Uterus (tissue), 4 donors: Measurements from ENCODE around the gene ADSS1. TPM values are rescaled to one million over a fixed set of nuclear protein-coding genes. Genes with fewer than 3 reads are reported as not detected.

Experiments used
- DNase-seq, 2 donors: peaks; one replicate each; pipeline ENCODE4 v3.0.0-alpha.2; 2019 to 2020
- H3K27ac ChIP-seq, 2 donors: fragments of 200-600 bp; sonication (generic); 1 replicate in 1 of 2; 2 replicates in 1 of 2; pipeline ENCODE4 v1.5.1; 2016 to 2018
- H3K27me3 ChIP-seq, 2 donors: fragments of 200-600 bp; sonication (generic); one replicate each; pipeline ENCODE4 v1.5.1; 2018 to 2019; ENCODE audit warnings: control low read depth in 1 of 2
- H3K36me3 ChIP-seq, 2 donors: fragments of 200-600 bp; sonication (generic); one replicate each; pipeline ENCODE4 v1.5.1; 2019; ENCODE audit warnings: control low read depth in 1 of 2
- H3K4me1 ChIP-seq, 2 donors: fragments of 200-600 bp; sonication (generic); one replicate each; pipeline ENCODE4 v1.5.1; 2018 to 2019; ENCODE audit warnings: control low read depth in 1 of 2
- H3K4me3 ChIP-seq, 2 donors: fragments of 200-600 bp; sonication (generic); 1 replicate in 1 of 2; 2 replicates in 1 of 2; pipeline ENCODE4 v1.5.1; 2018 to 2019; ENCODE audit warnings: mild to moderate bottlenecking in 1 of 2
- H3K9me3 ChIP-seq, 2 donors: fragments of 200-600 bp; sonication (generic); one replicate each; pipeline ENCODE4 v1.5.1; 2019; ENCODE audit warnings: control low read depth in 1 of 2
- CTCF ChIP-seq, 4 experiments: fragments of 200-600 bp in 2 of 4; fragments of 450-650 bp in 2 of 4; sonication (generic) in 2 of 4; IDR thresholded peaks; one replicate each; pipeline ENCODE4 v1.5.1; 2016 to 2019; ENCODE audit warnings: antibody characterized with exemption in 4 of 4, mild to moderate bottlenecking in 2 of 4, moderate library complexity in 1 of 4
- POLR2A ChIP-seq, 2 donors: fragments of 450-650 bp; IDR thresholded peaks; one replicate each; pipeline ENCODE4 v1.6.1; 2016; ENCODE audit warnings: antibody characterized with exemption in 2 of 2, mild to moderate bottlenecking in 1 of 2, moderate library complexity in 1 of 2
- intact Hi-C: fragments of 100-400 bp; cut with DNase I; formaldehyde crosslinking; loops from one replicate; pipeline ENCODE4 v1.15.1; 2023; ENCODE audit warnings: low total_unique reads
- total RNA-seq, 4 donors: library from RNA; depleted of rRNA in 3 of 4; stranded (reverse); fragments of >200 nt in 3 of 4; gene quantifications; one replicate each; pipeline versions ENCODE4 v1.1.0 to v1.2.4, GENCODE V29; 2014 to 2023
- donor health status: DM: yes; HTN: yes; CAD: no.

ADSS1 gene
- total RNA-seq, 4 donors from 2014 or later, result 7.0 to 11.7 TPM; not detected in 2

- Histone ChIP-seq H3K9me3 (no peaks in the 10 kb centered on the region), H3K4me3 (no peak overlapping the region), H3K36me3 (no peaks in the 10 kb centered on the region), H3K27me3 (no peaks in the 10 kb centered on the region), H3K27ac (no peak overlapping the region), H3K4me1 (no peaks in the 10 kb centered on the region)
- no peak for TF ChIP-seq CTCF (IDR thresholded peaks at IDR 0.05)
- TF ChIP-seq POLR2A (IDR thresholded peaks at IDR 0.05), result no peak
- intact Hi-C loops, result loop anchor here (2.0 kb wide), 1 partner anchor 55 kb away; no protein-coding TSS in a partner anchor
- DNase-seq, result no peak
Observed at GRCh38 chr14:104707608-104708595, 16.1 kb upstream of the ADSS1 start.

- Histone ChIP-seq H3K4me1 (no peaks in the 10 kb centered on the region), H3K27ac (no peak overlapping the region), H3K27me3 (no peaks in the 10 kb centered on the region), H3K9me3 (no peaks in the 10 kb centered on the region), H3K36me3 (no peaks in the 10 kb centered on the region), H3K4me3 (no peak overlapping the region)
- TF ChIP-seq CTCF (IDR thresholded peaks at IDR 0.05) (peak; percentile 96 to 100 (median 98)), POLR2A (IDR thresholded peaks at IDR 0.05) (no peak)
- peak; percentile 71 to 74 for DNase-seq
- intact Hi-C loops, result loop anchor here (2.0 kb wide), 1 partner anchor 56 kb away; no protein-coding TSS in a partner anchor
Observed at GRCh38 chr14:104708606-104709268, 15.3 kb upstream of the ADSS1 start.

GRCh38 chr14:104709387-104710039, 14.5 kb upstream of the ADSS1 start:
- Histone ChIP-seq H3K9me3 (no peaks in the 10 kb centered on the region), H3K4me1 (no peaks in the 10 kb centered on the region), H3K27me3 (no peaks in the 10 kb centered on the region), H3K4me3 (no peak overlapping the region), H3K27ac (no peak overlapping the region), H3K36me3 (no peaks in the 10 kb centered on the region)
- no peak for DNase-seq
- intact Hi-C loops, result loop anchor here (2.0 kb wide), 1 partner anchor 57 kb away; no protein-coding TSS in a partner anchor
- no peak for TF ChIP-seq POLR2A (IDR thresholded peaks at IDR 0.05)
- no peak for TF ChIP-seq CTCF (IDR thresholded peaks at IDR 0.05)

GRCh38 chr14:104710071-104710735, 13.8 kb upstream of the ADSS1 start:
- Histone ChIP-seq H3K27me3 (no peaks in the 10 kb centered on the region), H3K36me3 (no peaks in the 10 kb centered on the region), H3K27ac (no peak overlapping the region), H3K4me1 (no peaks in the 10 kb centered on the region), H3K9me3 (no peaks in the 10 kb centered on the region), H3K4me3 (no peak overlapping the region)
- intact Hi-C loops, result no loop called here
- no peak for DNase-seq
- no peak for TF ChIP-seq POLR2A (IDR thresholded peaks at IDR 0.05)
- no peak for TF ChIP-seq CTCF (IDR thresholded peaks at IDR 0.05)
